K562 (cell line): ENCODE results near the gene CCNA1. TPM values are rescaled to one million over a fixed set of nuclear protein-coding genes. Genes with fewer than 3 reads are reported as not detected.

ENCODE experiments used
- KDM4B ChIP-seq, 2 experiments: fragments of 450-650 bp in 1 of 2; sonication (generic) in 1 of 2; IDR thresholded peaks; 2 replicates each; pipeline ENCODE4 v1.6.1; 2016 to 2017; ENCODE audit warnings: borderline replicate concordance in 2 of 2, antibody characterized with exemption in 1 of 2, low read depth in 1 of 2, mild to moderate bottlenecking in 1 of 2
- NCOR1 ChIP-seq: fragments of 450-650 bp; IDR thresholded peaks from 2 replicates; pipeline ENCODE4 v1.6.1; 2016; ENCODE audit warnings: mild to moderate bottlenecking, moderate library complexity
- NR4A1 ChIP-seq, 2 experiments: fragments of 250-450 bp in 1 of 2; fragments of 450-650 bp in 1 of 2; sonication (Bioruptor Pico) in 1 of 2; IDR thresholded peaks; 2 replicates each; pipeline versions ENCODE4 v1.4.0 to v1.6.1; 2016 to 2020; ENCODE audit warnings: mild to moderate bottlenecking in 2 of 2, missing compliant biosample characterization in 1 of 2, missing genetic modification characterization in 1 of 2, moderate library complexity in 1 of 2
- ZNF140 ChIP-seq: fragments of 250-450 bp; sonication (Bioruptor Pico); IDR thresholded peaks from 2 replicates; pipeline ENCODE4 v1.8.0; 2021; ENCODE audit warnings: moderate library complexity, mild to moderate bottlenecking, inconsistent platforms
- ZNF780A ChIP-seq: fragments of 250-450 bp; sonication (Bioruptor Pico); IDR thresholded peaks from 2 replicates; pipeline ENCODE4 v1.5.0; 2021; ENCODE audit warnings: mild to moderate bottlenecking
- polyA plus RNA-seq, 8 experiments: library from polyadenylated mRNA; depleted of rRNA in 4 of 8; stranded (reverse) in 5 of 8; unstranded in 3 of 8; fragments of >200 nt; fragmentation: Nextera tagmentation in 2 of 8; fragmentation: Illumina TruSeq in 1 of 8; extraction: Ambion mirVana in 2 of 8; extraction: Trizol in 1 of 8; gene quantifications; 2 replicates each; pipeline versions ENCODE4 v1.2.1 to v1.2.3, GENCODE V29; 2011 to 2014; ENCODE audit warnings: inconsistent platforms in 1 of 8, missing spikeins in 1 of 8
- total RNA-seq, 7 experiments: library from RNA; depleted of rRNA in 6 of 7; stranded (reverse); fragments of >200 nt in 6 of 7; fragmentation: Illumina TruSeq in 2 of 7; extraction: Trizol in 2 of 7; gene quantifications; 2 replicates each; pipeline versions ENCODE4 v1.2.1 to v1.2.3, GENCODE V29; 2011 to 2021; ENCODE audit warnings: low replicate concordance in 1 of 7
- TF ChIP-seq, protein P1 (sequence below): fragments of 450-650 bp; formaldehyde crosslinking; IDR thresholded peaks from 2 replicates; pipeline ENCODE4 v1.4.0; 2022; ENCODE audit warnings: missing genetic modification characterization
- TF ChIP-seq, protein P2 (sequence below): fragments of 450-650 bp; formaldehyde crosslinking; IDR thresholded peaks from 2 replicates; pipeline ENCODE4 v1.4.0; 2022; ENCODE audit warnings: missing genetic modification characterization

Gene CCNA1
- total and polyA plus RNA-seq, 9 of the 15 experiments (the other 6 are each of a cell fraction or from before 2014, with no cell fraction given) = 0.08 TPM; not detected in 8

DNA sequence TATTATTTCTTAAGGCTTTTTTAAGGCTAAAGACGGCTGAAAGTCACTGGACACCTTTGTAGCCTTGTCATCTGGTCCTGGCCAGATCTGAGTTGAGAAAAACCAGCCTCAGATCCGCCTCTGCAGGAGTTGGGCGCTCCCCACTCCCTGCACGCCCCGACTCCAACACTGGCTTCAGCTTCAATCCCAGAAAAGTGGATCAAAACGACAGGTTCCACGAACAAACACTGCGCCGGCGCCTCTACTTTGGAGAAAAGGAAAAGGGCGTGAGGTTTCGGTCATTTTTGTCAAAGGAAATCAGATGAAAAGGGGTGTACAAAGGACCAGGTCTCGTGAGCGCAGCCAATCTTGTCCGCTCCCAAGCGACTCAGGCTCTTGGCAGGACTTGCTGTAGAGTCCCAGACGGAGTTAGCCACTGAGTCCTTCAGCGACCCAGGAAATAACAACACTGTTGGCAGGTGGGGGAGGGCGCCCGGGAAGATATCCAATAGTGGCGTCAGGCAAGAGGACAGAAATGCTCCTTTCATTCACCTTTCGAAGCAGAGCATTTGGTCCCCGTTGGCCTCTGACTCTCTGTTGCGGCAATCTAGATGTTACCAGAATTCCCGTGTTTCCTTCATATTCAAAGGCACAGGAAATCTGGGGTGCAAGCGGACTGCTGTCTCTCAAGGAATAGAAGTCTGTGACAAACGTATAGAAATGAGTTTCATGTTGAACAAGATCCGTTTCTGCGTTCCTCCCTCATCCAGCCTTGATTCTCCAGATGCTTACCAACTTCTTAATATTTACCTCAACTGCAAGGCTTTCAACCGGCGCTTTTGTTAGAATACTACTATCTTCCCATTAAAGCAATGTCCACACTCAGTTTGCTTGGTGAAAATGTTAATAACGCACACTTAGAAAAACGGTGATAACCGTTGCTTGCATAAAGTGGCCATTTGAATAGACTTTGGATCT is 1.8 kb upstream of the CCNA1 start (continued):
- TF ChIP-seq, protein P1, sequence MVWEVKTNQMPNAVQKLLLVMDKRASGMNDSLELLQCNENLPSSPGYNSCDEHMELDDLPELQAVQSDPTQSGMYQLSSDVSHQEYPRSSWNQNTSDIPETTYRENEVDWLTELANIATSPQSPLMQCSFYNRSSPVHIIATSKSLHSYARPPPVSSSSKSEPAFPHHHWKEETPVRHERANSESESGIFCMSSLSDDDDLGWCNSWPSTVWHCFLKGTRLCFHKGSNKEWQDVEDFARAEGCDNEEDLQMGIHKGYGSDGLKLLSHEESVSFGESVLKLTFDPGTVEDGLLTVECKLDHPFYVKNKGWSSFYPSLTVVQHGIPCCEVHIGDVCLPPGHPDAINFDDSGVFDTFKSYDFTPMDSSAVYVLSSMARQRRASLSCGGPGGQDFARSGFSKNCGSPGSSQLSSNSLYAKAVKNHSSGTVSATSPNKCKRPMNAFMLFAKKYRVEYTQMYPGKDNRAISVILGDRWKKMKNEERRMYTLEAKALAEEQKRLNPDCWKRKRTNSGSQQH (CRISPR knock-in tag) = no peak
- no peak for TF ChIP-seq ZNF140 (CRISPR knock-in tag)
- no peak for TF ChIP-seq NCOR1
- no peak for TF ChIP-seq ZNF780A (CRISPR knock-in tag)
- no peak for TF ChIP-seq KDM4B (IDR thresholded peaks at IDR 0.05; ENCODE audit: borderline replicate concordance in 2 of 2, low read depth in 1 of 2)
- no peak for TF ChIP-seq NR4A1 (CRISPR knock-in tag; IDR thresholded peaks at IDR 0.05)
- no peak for TF ChIP-seq NR4A1 (tag; IDR thresholded peaks at IDR 0.05)
- TF ChIP-seq, protein P2, sequence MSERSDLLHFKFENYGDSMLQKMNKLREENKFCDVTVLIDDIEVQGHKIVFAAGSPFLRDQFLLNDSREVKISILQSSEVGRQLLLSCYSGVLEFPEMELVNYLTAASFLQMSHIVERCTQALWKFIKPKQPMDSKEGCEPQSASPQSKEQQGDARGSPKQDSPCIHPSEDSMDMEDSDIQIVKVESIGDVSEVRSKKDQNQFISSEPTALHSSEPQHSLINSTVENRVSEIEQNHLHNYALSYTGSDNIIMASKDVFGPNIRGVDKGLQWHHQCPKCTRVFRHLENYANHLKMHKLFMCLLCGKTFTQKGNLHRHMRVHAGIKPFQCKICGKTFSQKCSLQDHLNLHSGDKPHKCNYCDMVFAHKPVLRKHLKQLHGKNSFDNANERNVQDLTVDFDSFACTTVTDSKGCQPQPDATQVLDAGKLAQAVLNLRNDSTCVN (CRISPR knock-in tag) = no peak
